Panc1 (cell line): ENCODE results near the gene ZNF662. TPM values are rescaled to one million over a fixed set of nuclear protein-coding genes. Genes with fewer than 3 reads are reported as not detected.

ENCODE experiments used
- ATAC-seq: fragments of 200-7000 bp; cut with Tn5 transposase; 2 replicates; pipeline ENCODE4 v1.9.1; 2020; ENCODE audit warnings: mild to moderate bottlenecking, moderate library complexity
- BruUV-seq: library from RNA; stranded (reverse); fragments of 400-500 nt; replicated peaks from 2 replicates; lab custom pipeline; 2021; lab: Mats Ljungman, UMichigan
- CTCF ChIA-PET: fragments of 300-600 bp; sonication (Branson Sonifier 250); formaldehyde crosslinking; loops from one replicate; lab custom pipeline; 2022; ENCODE audit warnings: antibody characterized with exemption; lab: Charles Lee
- POLR2A ChIA-PET: fragments of 300-600 bp; sonication (Branson Sonifier 250); formaldehyde crosslinking; loops from one replicate; lab custom pipeline; 2022; ENCODE audit warnings: antibody characterized with exemption; lab: Charles Lee
- DNase-seq: peaks from one replicate; pipeline ENCODE4 v3.0.0-alpha.2; 2010; ENCODE audit warnings: low read depth, low spot score
- H3K27ac ChIP-seq: 2 replicates; pipeline ENCODE4 v1.5.1; 2011; ENCODE audit warnings: mild to moderate bottlenecking, low read length, inconsistent platforms
- H3K27me3 ChIP-seq: fragments of 200-500 bp; sonication (Bioruptor generic); 2 replicates; pipeline ENCODE4 v1.6.0; 2014; ENCODE audit warnings: low read length, inconsistent platforms; ENCODE audit not compliant: control insufficient read depth, insufficient read depth
- H3K36me3 ChIP-seq: fragments of 200-500 bp; sonication (Bioruptor generic); 2 replicates; pipeline ENCODE4 v1.5.1; 2014; ENCODE audit warnings: inconsistent platforms, mild to moderate bottlenecking, low read length, moderate library complexity; ENCODE audit not compliant: control insufficient read depth, insufficient read depth
- H3K4me1 ChIP-seq: 2 replicates; pipeline ENCODE4 v1.5.1; 2011; ENCODE audit warnings: inconsistent platforms, mild to moderate bottlenecking, low read length, moderate library complexity; ENCODE audit not compliant: control insufficient read depth, insufficient read depth
- H3K4me3 ChIP-seq, 2 experiments: 2 replicates each; pipeline ENCODE4 v1.5.1; 2011 to 2012; ENCODE audit warnings: low read depth in 2 of 2, low read length in 2 of 2, mild to moderate bottlenecking in 2 of 2, inconsistent platforms in 1 of 2, moderate library complexity in 1 of 2
- H3K9me3 ChIP-seq: fragments of 200-500 bp; sonication (Bioruptor generic); 2 replicates; pipeline ENCODE4 v1.5.1; 2014; ENCODE audit warnings: low read depth, mild to moderate bottlenecking, inconsistent platforms, low read length, moderate library complexity; ENCODE audit not compliant: control insufficient read depth, insufficient read depth
- CTCF ChIP-seq: fragments of 450-650 bp; IDR thresholded peaks from 2 replicates; pipeline ENCODE4 v1.5.1; 2017; ENCODE audit warnings: mild to moderate bottlenecking
- POLR2AphosphoS5 ChIP-seq: IDR thresholded peaks from 2 replicates; pipeline ENCODE4 v1.6.1; 2012; ENCODE audit warnings: mild to moderate bottlenecking, low read depth, low read length, moderate library complexity
- REST ChIP-seq, 2 experiments: IDR thresholded peaks; 2 replicates each; pipeline ENCODE4 v1.6.1; 2011 to 2012; ENCODE audit warnings: low read depth in 2 of 2, control low read depth in 1 of 2, low read length in 1 of 2, mild to moderate bottlenecking in 1 of 2, moderate library complexity in 1 of 2; ENCODE audit not compliant: insufficient read depth in 1 of 2
- SIN3A ChIP-seq: IDR thresholded peaks from 2 replicates; pipeline ENCODE4 v1.6.1; 2012; ENCODE audit warnings: low read depth, mild to moderate bottlenecking, low read length, moderate library complexity, borderline replicate concordance; ENCODE audit not compliant: insufficient read depth
- TCF7L2 ChIP-seq: IDR thresholded peaks from 2 replicates; pipeline ENCODE4 v1.6.1; 2011; ENCODE audit warnings: mild to moderate bottlenecking, low read depth, low read length, inconsistent platforms
- in situ Hi-C: cut with HindIII; loops from 2 replicates; pipeline ENCODE4 v1.10.0; 2016; ENCODE audit warnings: low sequenced_read_pairs, low pct_unique_long_range_greater_than_20kb
- intact Hi-C: fragments of 100-400 bp; cut with micrococcal nuclease; formaldehyde crosslinking; loops from one replicate; pipeline ENCODE4 v1.10.0; 2022; ENCODE audit not compliant: unreplicated experiment
- total RNA-seq: library from RNA; stranded (reverse); gene quantifications from one replicate; pipeline ENCODE4 v1.2.1, GENCODE V29; 2021; ENCODE audit not compliant: unreplicated experiment

ZNF662 gene
- total RNA-seq, 1 experiment from 2014 or later, result not detected

GRCh38 chr3:42961633-42962032 lies 55.7 kb downstream of the ZNF662 start:
- in situ Hi-C loops, result no loop called here

GRCh38 chr3:42963269-42963668 lies 57.3 kb downstream of the ZNF662 start:
- intact Hi-C loops, result loop anchor here (5.0 kb wide), 1 partner anchor 194 kb away; no protein-coding TSS in a partner anchor
- Histone ChIP-seq H3K4me3 (no peak overlapping the region), H3K9me3 (no peaks in the 10 kb centered on the region), H3K27ac (no peak overlapping the region), H3K36me3 (no peaks in the 10 kb centered on the region), H3K4me1 (no peaks in the 10 kb centered on the region), H3K27me3 (peaks cover 4% of the 10 kb centered on the region; the same call in 1 of the 2 replicates)
- ATAC-seq, result no peak
- DNase-seq, result no peak
- ChIA-PET POLR2A (no interaction called here), CTCF (interaction anchor here (0.5 kb wide), 1 partner anchor 175 kb away, joined by 5 read pairs; no protein-coding TSS in a partner anchor)
- in situ Hi-C loops, result no loop called here
- no peak for TF ChIP-seq SIN3A
- TF ChIP-seq TCF7L2, result no peak
- no peak for TF ChIP-seq REST (IDR thresholded peaks at IDR 0.05; ENCODE audit: insufficient read depth in 1 of 2, low read depth in 2 of 2, low read length in 1 of 2)
- TF ChIP-seq POLR2AphosphoS5, result no peak
- TF ChIP-seq CTCF, result no peak
- no TSS peak for BruUV-seq

More at GRCh38 chr3:42961633-42962032, 55.7 kb downstream of the ZNF662 start:
- POLR2A ChIA-PET, result no interaction called here
- BruUV-seq, result no TSS peak
- ATAC-seq (peak; percentile 60; the same call in 1 of the 2 replicates), DNase-seq (peak; percentile 10)
- Histone ChIP-seq H3K27ac (no peak overlapping the region), H3K9me3 (no peaks in the 10 kb centered on the region), H3K4me3 (no peak overlapping the region), H3K27me3 (peaks cover 2% of the 10 kb centered on the region; the same call in 1 of the 2 replicates), H3K4me1 (no peaks in the 10 kb centered on the region), H3K36me3 (no peaks in the 10 kb centered on the region)
- CTCF ChIA-PET, result interaction anchor here (0.9 to 1.1 kb wide), 3 partner anchors 199 to 1237 kb away, joined by 4 to 8 read pairs (median 5); no protein-coding TSS in a partner anchor
- intact Hi-C loops, result loop anchor here (5.0 kb wide), 1 partner anchor 196 kb away; no protein-coding TSS in a partner anchor
- TF ChIP-seq SIN3A (no peak), REST (IDR thresholded peaks at IDR 0.05; ENCODE audit: insufficient read depth in 1 of 2, low read depth in 2 of 2, low read length in 1 of 2) (no peak), CTCF (peak; percentile 68), TCF7L2 (no peak), POLR2AphosphoS5 (no peak)
